ENCODE results near the gene XRCC1. TPM values are rescaled to one million over a fixed set of nuclear protein-coding genes. Genes with fewer than 3 reads are reported as not detected.
A peak's percentile ranks its signal among the peaks of the same experiment; 100 is the strongest.

The XRCC1 gene
- total RNA-seq, 1 experiment from 2014 or later = 45.1 TPM

GRCh38 chr19:43599635-43600295 lies 24.4 kb upstream of the XRCC1 start:
- Histone ChIP-seq H3K79me2 (ENCODE audit: low read depth) (peaks cover 34% of the 10 kb centered on the region), H3K27ac (no peak overlapping the region), H3K4me2 (no peak overlapping the region), H4K20me1 (ENCODE audit: insufficient read depth) (no peaks in the 10 kb centered on the region), H3K27me3 (ENCODE audit: insufficient read depth, low read depth) (no peaks in the 10 kb centered on the region), H3K9me3 (ENCODE audit: insufficient read depth, low read depth) (no peaks in the 10 kb centered on the region), H2AFZ (no peak overlapping the region), H3K36me3 (ENCODE audit: low read depth) (no peaks in the 10 kb centered on the region), H3K4me1 (replicated peaks; ENCODE audit: insufficient read depth) (peaks cover 10% of the 10 kb centered on the region), H3K9me2 (ENCODE audit: insufficient read depth) (no peaks in the 10 kb centered on the region), H3K4me3 (no peak overlapping the region), H3F3A (ENCODE audit: insufficient read depth, low read depth) (peaks cover 9% of the 10 kb centered on the region; the same call in 1 of the 2 replicates)
- POLR2A ChIA-PET (ENCODE audit: unreplicated experiment) = no interaction called here
- no TSS peak for BruUV-seq (replicated peaks)
- CTCF ChIA-PET = interaction anchor here (0.6 to 1.2 kb wide), 3 partner anchors 53 to 89 kb away, joined by 4 to 8 read pairs (median 6); no protein-coding TSS in a partner anchor
- TF ChIP-seq EZH2 (IDR thresholded peaks at IDR 0.05; ENCODE audit: low read depth) = no peak
- TF ChIP-seq CTCF (conservative IDR thresholded peaks at IDR 0.05) = no peak
- intact Hi-C loops (cut with micrococcal nuclease; ENCODE audit: unreplicated experiment) = loop anchor here (10.0 kb wide), 1 partner anchor 165 kb away; no protein-coding TSS in a partner anchor
- no peak for DNase-seq

GRCh38 chr19:43598445-43599240 lies 23.3 kb upstream of the XRCC1 start:
- Histone ChIP-seq H3K36me3 (ENCODE audit: low read depth) (0 out of 2 replicates have a peak, but pooled peaks cover 6% of the 10 kb centered on the region), H4K20me1 (ENCODE audit: insufficient read depth) (peaks cover 9% of the 10 kb centered on the region), H3K27ac (no peak overlapping the region), H3K4me2 (peak overlapping the region; percentile 97; the same call in 1 of the 2 replicates), H3K79me2 (ENCODE audit: low read depth) (peaks cover 44% of the 10 kb centered on the region), H3K9me2 (ENCODE audit: insufficient read depth) (no peaks in the 10 kb centered on the region), H3K4me3 (no peak overlapping the region), H3K4me1 (replicated peaks; ENCODE audit: insufficient read depth) (peaks cover 15% of the 10 kb centered on the region), H3K9me3 (ENCODE audit: insufficient read depth, low read depth) (no peaks in the 10 kb centered on the region), H3F3A (ENCODE audit: insufficient read depth, low read depth) (peaks cover 12% of the 10 kb centered on the region; the same call in 1 of the 2 replicates), H3K27me3 (ENCODE audit: insufficient read depth, low read depth) (no peaks in the 10 kb centered on the region), H2AFZ (no peak overlapping the region)
- intact Hi-C loops (cut with micrococcal nuclease; ENCODE audit: unreplicated experiment) = loop anchor here (10.0 kb wide), 1 partner anchor 164 kb away; no protein-coding TSS in a partner anchor
- no TSS peak for BruUV-seq (replicated peaks)
- ChIA-PET POLR2A (ENCODE audit: unreplicated experiment) (no interaction called here), CTCF (no interaction called here)
- TF ChIP-seq EZH2 (IDR thresholded peaks at IDR 0.05; ENCODE audit: low read depth) (no peak), CTCF (conservative IDR thresholded peaks at IDR 0.05) (no peak)
- DNase-seq = no peak

- H3K36me3 ChIP-seq (ENCODE audit: low read depth) = 0 out of 2 replicates have a peak, but pooled peaks cover 7% of the 10 kb centered on the region
- CTCF ChIA-PET = no interaction called here
- H3F3A ChIP-seq (ENCODE audit: insufficient read depth, low read depth) = peaks cover 12% of the 10 kb centered on the region; the same call in 1 of the 2 replicates
- no peaks in the 10 kb centered on the region for H3K27me3 ChIP-seq (ENCODE audit: insufficient read depth, low read depth)
- no peak for DNase-seq
- BruUV-seq (replicated peaks) = no TSS peak
- H2AFZ ChIP-seq = no peak overlapping the region
- H3K79me2 ChIP-seq (ENCODE audit: low read depth) = peaks cover 48% of the 10 kb centered on the region
- H4K20me1 ChIP-seq (ENCODE audit: insufficient read depth) = peaks cover 10% of the 10 kb centered on the region
- H3K9me2 ChIP-seq (ENCODE audit: insufficient read depth) = no peaks in the 10 kb centered on the region
- POLR2A ChIA-PET (ENCODE audit: unreplicated experiment) = no interaction called here
- peaks cover 15% of the 10 kb centered on the region for H3K4me1 ChIP-seq (replicated peaks; ENCODE audit: insufficient read depth)
- H3K4me2 ChIP-seq = peak overlapping the region; percentile 97
- peak overlapping the region; percentile 92; the same call in 1 of the 2 replicates for H3K4me3 ChIP-seq
- intact Hi-C loops (cut with micrococcal nuclease; ENCODE audit: unreplicated experiment) = loop anchor here (2.0 to 10.0 kb wide), 3 partner anchors 21 to 187 kb away; partner anchors contain the start of gene ZNF428
- no peak overlapping the region for H3K27ac ChIP-seq
- H3K9me3 ChIP-seq (ENCODE audit: insufficient read depth, low read depth) = no peaks in the 10 kb centered on the region
- TF ChIP-seq EZH2 (IDR thresholded peaks at IDR 0.05; ENCODE audit: low read depth) = no peak
- TF ChIP-seq CTCF (conservative IDR thresholded peaks at IDR 0.05) = no peak
Observed at GRCh38 chr19:43597876-43598275, 22.5 kb upstream of the XRCC1 start.
